Mesothelial cell of epicardium (in vitro differentiated cells): ENCODE measurements around the gene FSCN2. TPM values are rescaled to one million over a fixed set of nuclear protein-coding genes. Genes with fewer than 3 reads are reported as not detected.

Source experiments
- DNase-seq, 2 experiments: peaks; one replicate each; pipeline ENCODE4 v3.0.0; 2021; ENCODE audit warnings: low spot score in 2 of 2; ENCODE audit not compliant: unreplicated experiment in 2 of 2
- H3K27ac Mint-ChIP-seq: 2 replicates; pipeline ENCODE4 v1.8.0; 2021; ENCODE audit warnings: mixed read lengths
- H3K27me3 Mint-ChIP-seq: 2 replicates; pipeline ENCODE4 v1.8.0; 2021; ENCODE audit warnings: low read depth, mixed read lengths
- H3K36me3 Mint-ChIP-seq: 2 replicates; pipeline ENCODE4 v1.8.0; 2021; ENCODE audit warnings: mixed read lengths
- H3K4me1 Mint-ChIP-seq: 2 replicates; pipeline ENCODE4 v1.8.0; 2021; ENCODE audit warnings: mixed read lengths
- H3K4me3 Mint-ChIP-seq: 2 replicates; pipeline ENCODE4 v1.8.0; 2021; ENCODE audit warnings: mild to moderate bottlenecking, moderate library complexity, mixed read lengths
- H3K9me3 Mint-ChIP-seq: 2 replicates; pipeline ENCODE4 v1.8.0; 2021; ENCODE audit warnings: mixed read lengths
- total RNA-seq: library from RNA; stranded (reverse); gene quantifications from 3 replicates; pipeline ENCODE4 v1.2.1, GENCODE V29; 2021
- TF ChIP-seq, protein P1 (sequence below): fragments of 200-600 bp; sonication (generic); IDR thresholded peaks from one replicate; pipeline ENCODE4 v1.5.0; 2021; ENCODE audit warnings: antibody characterized with exemption; ENCODE audit not compliant: unreplicated experiment

The FSCN2 gene
- total RNA-seq, 1 donor from 2014 or later, result 17.3 TPM

DNA sequence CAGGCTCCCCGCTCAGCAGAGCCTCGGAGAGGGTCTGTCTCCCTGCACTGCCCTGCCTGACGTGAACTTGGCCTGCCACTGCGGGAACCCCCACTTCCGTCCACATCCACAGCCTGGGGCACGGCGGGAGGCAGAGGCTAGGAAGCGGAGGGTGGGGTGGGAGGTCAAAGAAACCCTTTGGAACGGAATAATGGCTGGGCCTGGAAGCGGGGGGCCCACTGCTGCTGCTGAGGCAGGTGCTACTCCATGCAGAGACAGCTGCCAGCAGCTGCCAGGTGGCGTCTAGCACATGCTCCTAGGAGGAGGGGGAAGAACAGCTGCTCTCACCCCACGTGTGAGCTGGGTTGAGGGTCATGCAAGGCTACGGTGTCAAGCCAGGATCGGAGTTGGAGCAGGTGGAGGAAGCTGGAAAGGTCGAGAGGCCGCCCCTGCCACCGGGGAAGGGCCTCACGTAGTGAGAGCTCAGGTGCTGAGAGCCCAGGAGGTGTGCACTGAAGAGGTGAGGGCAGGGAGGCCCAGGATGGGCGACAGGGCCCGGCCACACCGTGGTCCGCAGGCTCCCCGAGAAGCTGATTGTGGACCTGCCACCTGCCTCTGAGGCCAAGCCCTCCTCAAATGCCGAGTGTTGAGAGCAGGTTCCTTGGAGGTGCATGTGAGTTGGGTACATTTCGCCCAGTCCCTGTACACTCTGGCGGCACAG is 9.8 kb downstream of the FSCN2 start:
- H3K36me3 Mint-ChIP-seq, result peaks cover 5% of the 10 kb centered on the region
- TF ChIP-seq, protein P1, sequence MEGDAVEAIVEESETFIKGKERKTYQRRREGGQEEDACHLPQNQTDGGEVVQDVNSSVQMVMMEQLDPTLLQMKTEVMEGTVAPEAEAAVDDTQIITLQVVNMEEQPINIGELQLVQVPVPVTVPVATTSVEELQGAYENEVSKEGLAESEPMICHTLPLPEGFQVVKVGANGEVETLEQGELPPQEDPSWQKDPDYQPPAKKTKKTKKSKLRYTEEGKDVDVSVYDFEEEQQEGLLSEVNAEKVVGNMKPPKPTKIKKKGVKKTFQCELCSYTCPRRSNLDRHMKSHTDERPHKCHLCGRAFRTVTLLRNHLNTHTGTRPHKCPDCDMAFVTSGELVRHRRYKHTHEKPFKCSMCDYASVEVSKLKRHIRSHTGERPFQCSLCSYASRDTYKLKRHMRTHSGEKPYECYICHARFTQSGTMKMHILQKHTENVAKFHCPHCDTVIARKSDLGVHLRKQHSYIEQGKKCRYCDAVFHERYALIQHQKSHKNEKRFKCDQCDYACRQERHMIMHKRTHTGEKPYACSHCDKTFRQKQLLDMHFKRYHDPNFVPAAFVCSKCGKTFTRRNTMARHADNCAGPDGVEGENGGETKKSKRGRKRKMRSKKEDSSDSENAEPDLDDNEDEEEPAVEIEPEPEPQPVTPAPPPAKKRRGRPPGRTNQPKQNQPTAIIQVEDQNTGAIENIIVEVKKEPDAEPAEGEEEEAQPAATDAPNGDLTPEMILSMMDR, result no peak
- peak overlapping the region; percentile 28 for H3K27ac Mint-ChIP-seq
- H3K9me3 Mint-ChIP-seq, result no peaks in the 10 kb centered on the region
- peaks cover 31% of the 10 kb centered on the region for H3K27me3 Mint-ChIP-seq
- DNase-seq, result no peak
- H3K4me1 Mint-ChIP-seq, result no peaks in the 10 kb centered on the region
- no peak overlapping the region for H3K4me3 Mint-ChIP-seq

DNA sequence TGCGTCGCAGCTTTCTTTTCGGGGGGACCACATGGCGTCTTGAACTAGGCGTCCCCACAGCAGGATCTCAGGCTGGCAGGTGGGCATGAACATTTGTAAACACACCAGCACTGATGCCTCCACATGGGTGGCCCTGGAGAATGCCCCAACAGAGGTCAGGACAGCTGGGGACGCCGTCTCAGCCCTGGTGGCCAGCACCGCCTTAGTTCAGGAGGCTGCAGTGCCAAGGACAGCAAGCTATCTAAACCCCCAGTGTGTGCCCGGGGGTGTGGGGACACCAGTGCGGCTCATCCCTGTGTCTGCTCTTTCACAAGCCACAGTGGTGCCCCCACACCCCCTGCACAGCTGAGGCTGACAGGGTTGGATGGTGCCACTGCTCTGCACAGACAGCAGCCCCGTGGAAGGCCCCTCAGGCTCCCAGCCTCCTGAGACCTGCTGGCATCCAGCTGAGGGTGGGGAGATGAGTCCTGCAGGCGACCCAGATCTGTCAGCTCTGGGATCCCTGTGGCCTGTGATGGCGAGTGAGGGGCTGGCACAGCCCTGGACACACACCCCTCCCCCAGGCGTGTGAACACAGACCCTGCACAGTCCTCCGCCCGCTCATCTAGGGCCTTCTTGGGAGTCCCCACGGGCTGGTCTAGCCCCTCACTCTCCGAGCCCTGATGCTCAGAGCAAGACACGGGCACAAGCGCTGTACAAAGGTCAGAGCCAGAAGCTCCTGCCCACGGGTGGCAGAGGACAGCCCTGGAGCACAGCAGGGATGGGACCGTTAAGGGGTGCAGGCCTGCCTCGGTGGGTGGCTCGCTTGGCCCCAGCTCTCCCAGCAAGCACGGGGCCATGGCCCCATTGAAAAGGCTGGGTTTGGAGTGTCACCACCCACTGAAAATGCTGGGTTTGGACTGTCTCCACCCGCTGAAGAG is 10.7 kb downstream of the FSCN2 start:
- H3K4me1 Mint-ChIP-seq, result no peaks in the 10 kb centered on the region
- peaks cover 25% of the 10 kb centered on the region for H3K27me3 Mint-ChIP-seq
- peaks cover 5% of the 10 kb centered on the region for H3K36me3 Mint-ChIP-seq
- no peaks in the 10 kb centered on the region for H3K9me3 Mint-ChIP-seq
- H3K4me3 Mint-ChIP-seq, result no peak overlapping the region
- DNase-seq, result no peak
- TF ChIP-seq, protein P1, result no peak
- no peak overlapping the region for H3K27ac Mint-ChIP-seq

DNA sequence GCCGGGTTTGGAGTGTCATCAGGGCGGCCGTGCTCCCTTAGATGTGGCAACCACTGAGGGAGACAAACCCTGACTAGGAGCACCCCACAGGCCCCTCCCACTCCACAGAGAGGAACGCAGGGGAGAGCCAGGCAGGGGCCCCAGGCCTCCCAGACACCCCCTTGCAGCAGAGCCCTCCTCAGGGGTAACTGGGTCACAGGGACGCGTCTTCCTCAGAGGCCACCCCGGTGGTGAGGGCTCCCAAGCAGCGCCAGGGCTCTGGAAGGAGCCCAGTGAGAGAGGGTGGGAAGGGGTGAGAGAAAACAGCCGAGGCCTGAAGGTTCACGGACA is 11.4 kb downstream of the FSCN2 start:
- Mint-ChIP-seq H3K36me3 (peaks cover 5% of the 10 kb centered on the region), H3K27ac (no peak overlapping the region)
- DNase-seq, result no peak

DNA sequence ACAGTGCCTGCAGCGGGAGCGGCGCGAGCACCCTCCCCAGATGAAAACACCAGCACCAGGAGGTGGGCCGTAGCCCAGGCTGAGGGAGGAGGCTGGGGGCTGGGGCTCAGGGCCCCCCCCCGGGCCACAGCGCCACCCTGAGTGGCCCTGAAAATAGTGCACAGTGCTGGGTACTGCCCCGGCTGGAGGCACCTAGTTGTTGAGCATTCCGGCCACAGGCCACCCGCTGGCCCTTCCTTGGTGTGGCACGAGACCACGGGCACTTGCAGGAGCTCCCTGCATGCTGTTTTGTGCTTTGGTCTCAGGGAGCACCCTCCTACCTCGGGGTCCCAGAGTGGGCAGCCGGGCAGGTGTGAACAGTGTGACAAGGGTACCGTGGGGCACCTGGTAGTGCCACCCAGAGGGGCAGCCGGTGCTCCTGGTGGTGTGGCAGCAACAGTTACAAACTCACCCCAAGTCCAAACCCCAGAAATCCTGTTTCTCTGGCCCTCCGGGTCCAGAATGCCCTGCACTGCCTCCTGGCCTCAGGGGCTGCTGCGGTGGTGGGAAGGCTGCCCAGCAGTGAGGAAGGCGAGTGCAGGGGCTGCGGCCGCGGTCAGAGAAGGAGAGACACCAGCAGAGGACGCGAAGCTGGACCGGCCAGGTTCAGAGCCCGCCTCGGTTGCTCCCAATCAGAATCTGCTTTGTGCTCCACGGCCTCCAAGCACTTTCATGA is 11.9 kb downstream of the FSCN2 start:
- peaks cover 21% of the 10 kb centered on the region for H3K27me3 Mint-ChIP-seq

More for the DNA sequence above, 11.4 kb downstream of the FSCN2 start:
- H3K4me3 Mint-ChIP-seq, result no peak overlapping the region
- H3K9me3 Mint-ChIP-seq, result no peaks in the 10 kb centered on the region
- H3K4me1 Mint-ChIP-seq, result no peaks in the 10 kb centered on the region
- TF ChIP-seq, protein P1, result no peak
- peaks cover 22% of the 10 kb centered on the region for H3K27me3 Mint-ChIP-seq

DNA sequence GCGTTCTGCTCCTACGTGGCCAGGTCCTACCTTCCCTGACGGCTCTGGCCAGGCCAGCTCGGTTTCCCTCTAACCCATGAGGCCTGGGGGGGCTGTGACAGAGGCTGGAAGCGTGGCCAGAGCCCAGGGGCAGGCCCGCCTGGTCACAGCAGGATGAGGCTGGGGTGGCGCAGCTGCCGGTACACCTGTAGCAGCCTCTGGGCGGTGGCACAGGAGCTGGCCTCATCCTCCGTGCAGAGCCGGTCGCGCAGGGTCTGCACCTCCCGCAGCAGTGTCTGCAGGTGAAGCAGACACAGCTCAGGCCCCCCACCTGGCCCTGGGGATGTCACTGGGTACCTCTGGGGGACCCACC is 12.5 kb downstream of the FSCN2 start:
- no peak overlapping the region for H3K27ac Mint-ChIP-seq

More for the DNA sequence above, 11.9 kb downstream of the FSCN2 start:
- H3K4me1 Mint-ChIP-seq, result no peaks in the 10 kb centered on the region
- peaks cover 5% of the 10 kb centered on the region for H3K36me3 Mint-ChIP-seq
- no peak overlapping the region for H3K4me3 Mint-ChIP-seq
- no peak overlapping the region for H3K27ac Mint-ChIP-seq
- no peaks in the 10 kb centered on the region for H3K9me3 Mint-ChIP-seq
- DNase-seq, result no peak
- TF ChIP-seq, protein P1, result no peak

More for the DNA sequence above, 12.5 kb downstream of the FSCN2 start:
- TF ChIP-seq, protein P1, result no peak
- no peak for DNase-seq
- H3K9me3 Mint-ChIP-seq, result no peaks in the 10 kb centered on the region
- peaks cover 21% of the 10 kb centered on the region for H3K27me3 Mint-ChIP-seq
- H3K4me1 Mint-ChIP-seq, result no peaks in the 10 kb centered on the region
- H3K36me3 Mint-ChIP-seq, result peaks cover 5% of the 10 kb centered on the region
- H3K4me3 Mint-ChIP-seq, result no peak overlapping the region
